ENCODE results near the gene MCAT. TPM values are rescaled to one million over a fixed set of nuclear protein-coding genes. Genes with fewer than 3 reads are reported as not detected.
A peak's percentile ranks its signal among the peaks of the same experiment; 100 is the strongest.

Gene MCAT
- total RNA-seq, 1 donor from 2014 or later, result 12.7 TPM

DNA sequence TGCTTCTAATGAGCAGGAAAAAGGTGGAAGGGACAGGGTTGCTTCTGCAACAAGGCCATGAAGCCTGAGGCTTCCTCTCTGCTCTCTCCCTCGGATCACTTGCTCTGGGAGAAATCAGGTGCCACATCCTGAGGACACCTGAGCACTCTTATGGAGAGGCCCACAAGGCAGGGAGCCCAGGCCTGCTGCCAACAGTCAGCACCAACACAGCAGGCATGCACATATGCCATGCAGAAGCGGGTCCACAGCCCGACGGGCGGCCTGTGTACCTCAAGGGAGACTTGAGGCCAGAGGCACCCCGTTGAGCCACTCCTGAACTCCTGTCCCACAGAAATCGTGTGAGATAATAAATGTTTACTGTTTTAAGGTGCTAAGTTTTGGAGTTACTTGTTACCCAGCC, 34.3 kb upstream of the MCAT start:
- DNase-seq, result no peak
- TF ChIP-seq, protein P1, sequence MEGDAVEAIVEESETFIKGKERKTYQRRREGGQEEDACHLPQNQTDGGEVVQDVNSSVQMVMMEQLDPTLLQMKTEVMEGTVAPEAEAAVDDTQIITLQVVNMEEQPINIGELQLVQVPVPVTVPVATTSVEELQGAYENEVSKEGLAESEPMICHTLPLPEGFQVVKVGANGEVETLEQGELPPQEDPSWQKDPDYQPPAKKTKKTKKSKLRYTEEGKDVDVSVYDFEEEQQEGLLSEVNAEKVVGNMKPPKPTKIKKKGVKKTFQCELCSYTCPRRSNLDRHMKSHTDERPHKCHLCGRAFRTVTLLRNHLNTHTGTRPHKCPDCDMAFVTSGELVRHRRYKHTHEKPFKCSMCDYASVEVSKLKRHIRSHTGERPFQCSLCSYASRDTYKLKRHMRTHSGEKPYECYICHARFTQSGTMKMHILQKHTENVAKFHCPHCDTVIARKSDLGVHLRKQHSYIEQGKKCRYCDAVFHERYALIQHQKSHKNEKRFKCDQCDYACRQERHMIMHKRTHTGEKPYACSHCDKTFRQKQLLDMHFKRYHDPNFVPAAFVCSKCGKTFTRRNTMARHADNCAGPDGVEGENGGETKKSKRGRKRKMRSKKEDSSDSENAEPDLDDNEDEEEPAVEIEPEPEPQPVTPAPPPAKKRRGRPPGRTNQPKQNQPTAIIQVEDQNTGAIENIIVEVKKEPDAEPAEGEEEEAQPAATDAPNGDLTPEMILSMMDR (IDR thresholded peaks at IDR 0.05; ENCODE audit: partially characterized antibody, unreplicated experiment), result no peak
- Mint-ChIP-seq H3K27ac (ENCODE audit: unreplicated experiment) (no peak overlapping the region), H3K9me3 (ENCODE audit: unreplicated experiment) (no peaks in the 10 kb centered on the region), H3K4me1 (ENCODE audit: low read depth, unreplicated experiment) (no peaks in the 10 kb centered on the region), H3K27me3 (ENCODE audit: unreplicated experiment) (peaks cover 8% of the 10 kb centered on the region), H3K36me3 (ENCODE audit: unreplicated experiment) (no peaks in the 10 kb centered on the region), H3K4me3 (ENCODE audit: unreplicated experiment) (no peak overlapping the region)

DNA sequence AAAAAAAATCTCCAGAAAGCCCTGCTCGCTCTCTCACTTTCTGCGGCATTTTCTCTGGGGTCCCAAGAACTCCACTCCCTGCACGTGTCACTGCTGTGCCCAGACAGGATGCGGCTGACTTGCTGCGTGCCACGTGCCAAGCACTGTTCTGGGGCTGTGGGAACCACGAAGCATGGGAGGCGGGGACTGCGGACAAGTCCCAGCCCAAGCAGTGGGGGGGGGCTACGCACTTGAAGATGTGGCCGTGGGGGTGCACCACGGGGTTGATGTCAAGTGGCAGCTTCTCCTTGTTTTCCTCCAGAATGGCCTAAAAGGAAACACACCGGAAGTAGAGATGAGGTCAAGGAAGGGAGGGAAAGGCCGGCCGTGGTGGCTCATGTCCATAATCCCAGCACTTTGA, 32.9 kb upstream of the MCAT start:
- no peaks in the 10 kb centered on the region for H3K36me3 Mint-ChIP-seq (ENCODE audit: unreplicated experiment)
- no peaks in the 10 kb centered on the region for H3K4me1 Mint-ChIP-seq (ENCODE audit: low read depth, unreplicated experiment)
- H3K4me3 Mint-ChIP-seq (ENCODE audit: unreplicated experiment), result no peak overlapping the region
- H3K27me3 Mint-ChIP-seq (ENCODE audit: unreplicated experiment), result peaks cover 5% of the 10 kb centered on the region
- TF ChIP-seq, protein P1 (IDR thresholded peaks at IDR 0.05; ENCODE audit: partially characterized antibody, unreplicated experiment), result no peak
- H3K9me3 Mint-ChIP-seq (ENCODE audit: unreplicated experiment), result no peaks in the 10 kb centered on the region
- DNase-seq, result no peak
- no peak overlapping the region for H3K27ac Mint-ChIP-seq (ENCODE audit: unreplicated experiment)

DNA sequence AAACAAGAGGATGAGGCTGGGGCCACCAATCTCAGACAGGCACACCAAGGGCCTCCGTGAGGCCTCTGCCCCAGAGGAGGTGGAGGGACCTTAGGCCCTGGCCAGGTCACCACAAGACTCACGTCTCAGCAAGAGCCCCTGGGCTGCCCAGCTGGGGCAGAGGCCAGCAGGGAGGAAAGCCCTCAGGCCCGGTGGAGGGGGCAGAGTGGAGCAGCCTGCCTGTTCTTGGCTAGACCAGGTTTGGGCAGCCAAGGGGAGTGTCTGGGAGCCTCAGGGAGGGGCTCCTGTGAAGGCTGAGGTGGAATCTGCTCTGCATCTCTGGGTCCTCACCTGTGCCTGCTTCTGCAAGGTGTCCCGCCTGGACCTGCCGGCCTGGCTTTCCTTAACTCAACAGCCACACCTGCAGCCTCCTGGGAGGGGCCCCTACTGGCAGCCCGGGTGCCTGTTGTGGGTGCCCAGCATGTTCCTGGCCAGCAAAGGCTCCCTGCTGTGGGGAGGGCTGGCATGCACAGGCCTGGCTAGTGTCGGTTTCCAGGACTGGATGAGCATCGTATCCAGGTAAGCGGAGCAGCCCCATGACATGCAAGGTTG, 31.8 kb upstream of the MCAT start:
- peak; percentile 14 for DNase-seq
- Mint-ChIP-seq H3K9me3 (ENCODE audit: unreplicated experiment) (no peaks in the 10 kb centered on the region), H3K4me1 (ENCODE audit: low read depth, unreplicated experiment) (no peaks in the 10 kb centered on the region), H3K4me3 (ENCODE audit: unreplicated experiment) (no peak overlapping the region), H3K36me3 (ENCODE audit: unreplicated experiment) (no peaks in the 10 kb centered on the region), H3K27ac (ENCODE audit: unreplicated experiment) (no peak overlapping the region), H3K27me3 (ENCODE audit: unreplicated experiment) (peaks cover 7% of the 10 kb centered on the region)
- TF ChIP-seq, protein P1 (IDR thresholded peaks at IDR 0.05; ENCODE audit: partially characterized antibody, unreplicated experiment), result no peak

DNA sequence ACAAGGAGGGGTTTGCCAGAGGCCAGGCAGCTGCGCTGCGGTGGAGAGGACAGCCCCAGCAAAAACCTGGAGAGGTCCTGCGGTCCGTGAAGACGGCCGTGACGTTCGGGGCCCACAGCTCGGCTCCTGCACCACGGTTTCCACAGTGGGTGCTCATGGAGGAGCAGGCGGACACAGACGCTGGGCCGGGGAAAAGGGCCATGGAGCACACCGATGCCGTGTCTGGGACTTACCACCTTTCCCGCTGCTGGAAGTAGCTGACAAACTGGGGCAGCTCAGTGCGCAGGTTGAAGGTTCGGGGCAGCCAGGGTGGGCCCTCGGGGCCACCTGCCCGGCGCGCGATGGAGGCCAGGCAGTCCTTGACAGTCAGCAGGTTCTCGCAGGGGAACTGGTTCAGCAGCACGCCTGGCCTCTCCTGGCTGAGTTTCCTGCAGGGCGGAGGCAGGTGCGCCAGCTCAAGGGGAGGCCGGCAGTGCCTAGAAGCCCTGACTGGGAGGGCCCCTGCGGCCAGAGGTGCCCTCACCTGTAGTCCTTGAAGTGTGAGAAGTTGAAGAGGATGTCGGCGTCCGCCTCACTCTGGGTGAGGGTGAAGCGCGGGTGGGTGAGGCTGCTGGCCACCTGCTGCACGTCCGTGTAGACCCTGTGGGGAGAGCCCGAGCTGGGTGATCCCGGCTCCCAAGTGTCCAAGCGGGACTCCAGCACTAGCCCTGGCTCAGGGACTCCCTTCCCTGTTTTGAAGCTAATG, 30.9 kb upstream of the MCAT start:
- Mint-ChIP-seq H3K36me3 (ENCODE audit: unreplicated experiment) (no peaks in the 10 kb centered on the region), H3K27me3 (ENCODE audit: unreplicated experiment) (peaks cover 7% of the 10 kb centered on the region), H3K4me1 (ENCODE audit: low read depth, unreplicated experiment) (no peaks in the 10 kb centered on the region), H3K27ac (ENCODE audit: unreplicated experiment) (no peak overlapping the region), H3K4me3 (ENCODE audit: unreplicated experiment) (no peak overlapping the region), H3K9me3 (ENCODE audit: unreplicated experiment) (no peaks in the 10 kb centered on the region)
- no peak for DNase-seq
- TF ChIP-seq, protein P1 (IDR thresholded peaks at IDR 0.05; ENCODE audit: partially characterized antibody, unreplicated experiment), result no peak

DNA sequence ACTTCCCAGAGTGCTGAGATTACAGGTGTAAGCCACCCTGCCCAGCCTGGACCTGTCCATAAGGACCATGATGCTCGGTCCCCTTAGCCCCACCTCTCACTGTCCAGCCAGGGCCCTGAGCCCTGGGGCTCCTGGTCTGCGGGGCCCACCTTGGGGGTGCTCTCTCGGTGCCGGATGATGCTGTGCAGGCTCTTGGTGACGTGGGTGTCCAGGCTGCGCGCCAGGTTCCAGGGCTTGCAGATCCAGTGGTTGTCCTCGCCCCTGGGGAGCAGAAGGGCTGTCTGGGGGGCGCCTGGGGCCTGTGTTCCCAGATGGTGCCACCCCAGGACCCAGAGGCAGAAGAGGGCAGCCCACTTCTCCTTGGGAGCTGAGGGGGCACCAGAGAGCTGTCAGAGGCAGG, 30.4 kb upstream of the MCAT start:
- H3K4me3 Mint-ChIP-seq (ENCODE audit: unreplicated experiment), result no peak overlapping the region
- no peak for DNase-seq
- H3K9me3 Mint-ChIP-seq (ENCODE audit: unreplicated experiment), result no peaks in the 10 kb centered on the region
- TF ChIP-seq, protein P1 (IDR thresholded peaks at IDR 0.05; ENCODE audit: partially characterized antibody, unreplicated experiment), result no peak
- H3K36me3 Mint-ChIP-seq (ENCODE audit: unreplicated experiment), result no peaks in the 10 kb centered on the region
- no peak overlapping the region for H3K27ac Mint-ChIP-seq (ENCODE audit: unreplicated experiment)
- H3K4me1 Mint-ChIP-seq (ENCODE audit: low read depth, unreplicated experiment), result no peaks in the 10 kb centered on the region
- H3K27me3 Mint-ChIP-seq (ENCODE audit: unreplicated experiment), result peaks cover 7% of the 10 kb centered on the region
